GM21737 (cell line): ENCODE results near the gene ATE1.
"Not testable (repeated sequence)": the region's sequence is repeated elsewhere in the genome, so short reads cannot be mapped to it uniquely, and the experiment has no call there.

Experiments used
- ATAC-seq: cut with Tn5 transposase; IDR thresholded peaks from one replicate; pipeline ENCODE4 v1.9.1; 2021; ENCODE audit warnings: mild to moderate bottlenecking, moderate library complexity; ENCODE audit not compliant: unreplicated experiment

ATE1 gene

DNA sequence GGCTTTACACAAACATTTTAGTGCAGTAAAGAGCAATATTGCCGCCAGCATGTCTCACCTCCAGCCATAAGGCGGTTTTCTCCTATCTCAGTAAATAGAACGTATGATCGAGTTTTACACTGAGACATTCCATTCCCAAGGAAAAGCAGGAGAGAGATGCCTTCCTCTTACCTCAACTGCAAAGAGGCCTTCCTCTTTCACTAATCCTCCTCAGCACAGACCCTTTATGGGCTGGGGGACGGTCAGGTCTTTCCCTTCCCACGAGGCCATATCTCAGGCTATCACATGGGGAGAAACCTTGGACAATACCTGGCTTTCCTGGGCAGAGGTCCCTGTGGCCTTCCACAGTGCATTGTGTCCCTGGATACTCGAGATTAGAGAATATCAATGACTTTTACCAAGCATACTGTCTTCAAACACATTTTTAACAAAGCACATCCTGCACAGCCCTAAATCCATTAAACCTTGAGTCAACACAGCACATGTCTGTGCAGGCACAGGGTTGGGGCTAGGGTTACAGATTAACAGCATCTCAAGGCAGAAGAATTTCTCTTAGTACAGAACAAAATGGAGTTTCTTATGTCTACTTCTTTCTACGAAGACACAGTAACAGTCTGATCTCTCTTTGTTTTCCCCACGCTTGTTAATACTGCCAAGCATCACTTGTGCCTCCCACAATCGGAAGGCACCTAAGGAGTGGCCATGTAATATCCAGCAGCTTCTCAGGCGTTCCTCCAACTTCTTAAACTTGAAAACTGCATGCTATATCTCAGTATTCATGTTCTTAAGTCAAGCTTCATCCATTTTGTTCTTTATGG, 2.6 kb upstream of the ATE1 start:
- not testable (repeated sequence) for ATAC-seq

- ATAC-seq = not testable (repeated sequence)
Measured at GRCh38 chr10:121929585-121930267, 1.9 kb upstream of the ATE1 start.

DNA sequence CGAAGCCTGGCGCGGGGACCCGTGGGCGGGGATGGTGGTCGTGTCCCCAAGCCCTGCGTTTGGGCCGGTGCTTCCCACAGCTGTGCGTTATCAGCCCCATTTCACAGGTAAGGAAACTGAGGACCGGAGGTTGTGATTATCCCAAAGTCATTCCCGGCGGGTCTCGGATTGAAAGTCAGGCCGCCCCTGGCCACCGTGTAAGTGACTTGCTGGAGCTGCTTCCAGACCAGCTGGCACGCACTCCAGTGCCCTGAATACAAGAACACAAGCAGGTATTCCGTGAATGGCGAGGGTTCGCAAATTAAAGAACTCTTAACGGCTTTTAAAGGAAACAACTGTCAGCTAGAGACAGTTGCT, 675 bp upstream of the ATE1 start:
- ATAC-seq = no peak

- peak; percentile 36 for ATAC-seq
Measured at GRCh38 chr10:121927318-121927840, 452 bp downstream of the ATE1 start.

GRCh38 chr10:121926671-121927317, 1.0 kb downstream of the ATE1 start:
- ATAC-seq = no peak

GRCh38 chr10:121926157-121926556, 1.7 kb downstream of the ATE1 start:
- ATAC-seq = no peak

- ATAC-seq = no peak
Measured at GRCh38 chr10:121921238-121921931, 6.4 kb downstream of the ATE1 start.

- ATAC-seq = no peak
Measured at GRCh38 chr10:121919666-121920065, 8.2 kb downstream of the ATE1 start.

DNA sequence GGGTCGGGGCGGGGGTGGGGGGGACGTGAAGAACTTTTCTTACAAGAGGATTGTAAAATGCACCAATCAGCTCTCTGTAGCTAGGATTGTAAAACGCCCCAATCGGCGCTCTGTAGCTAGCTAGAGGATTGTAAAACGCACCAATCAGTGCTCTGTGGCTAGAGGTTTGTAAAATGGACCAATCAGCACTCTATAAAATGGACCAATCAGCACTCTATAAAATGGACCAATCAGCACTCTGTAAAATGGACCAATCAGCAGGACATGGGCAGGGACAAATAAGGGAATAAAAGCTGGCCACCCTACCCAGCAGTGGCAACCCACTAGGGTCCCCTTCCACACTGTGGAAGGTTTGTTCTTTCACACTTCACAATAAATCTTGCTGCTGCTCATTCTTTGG, 9.0 kb downstream of the ATE1 start:
- not testable (repeated sequence) for ATAC-seq

GRCh38 chr10:121914661-121915060, 13.2 kb downstream of the ATE1 start:
- ATAC-seq = no peak

DNA sequence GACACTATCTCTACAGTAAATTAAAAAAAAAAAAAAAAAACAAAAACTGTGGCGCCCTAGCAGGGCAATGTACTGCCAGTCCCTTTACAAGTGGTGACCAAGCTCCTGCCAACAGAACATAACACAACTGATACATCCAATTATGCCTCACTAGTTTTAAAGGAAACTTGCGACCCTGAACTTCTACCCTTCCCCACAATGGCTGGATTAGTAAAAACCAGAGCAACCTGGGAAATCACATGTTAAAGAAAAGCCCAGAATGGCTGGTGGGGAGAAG, 16.5 kb downstream of the ATE1 start:
- no peak for ATAC-seq

DNA sequence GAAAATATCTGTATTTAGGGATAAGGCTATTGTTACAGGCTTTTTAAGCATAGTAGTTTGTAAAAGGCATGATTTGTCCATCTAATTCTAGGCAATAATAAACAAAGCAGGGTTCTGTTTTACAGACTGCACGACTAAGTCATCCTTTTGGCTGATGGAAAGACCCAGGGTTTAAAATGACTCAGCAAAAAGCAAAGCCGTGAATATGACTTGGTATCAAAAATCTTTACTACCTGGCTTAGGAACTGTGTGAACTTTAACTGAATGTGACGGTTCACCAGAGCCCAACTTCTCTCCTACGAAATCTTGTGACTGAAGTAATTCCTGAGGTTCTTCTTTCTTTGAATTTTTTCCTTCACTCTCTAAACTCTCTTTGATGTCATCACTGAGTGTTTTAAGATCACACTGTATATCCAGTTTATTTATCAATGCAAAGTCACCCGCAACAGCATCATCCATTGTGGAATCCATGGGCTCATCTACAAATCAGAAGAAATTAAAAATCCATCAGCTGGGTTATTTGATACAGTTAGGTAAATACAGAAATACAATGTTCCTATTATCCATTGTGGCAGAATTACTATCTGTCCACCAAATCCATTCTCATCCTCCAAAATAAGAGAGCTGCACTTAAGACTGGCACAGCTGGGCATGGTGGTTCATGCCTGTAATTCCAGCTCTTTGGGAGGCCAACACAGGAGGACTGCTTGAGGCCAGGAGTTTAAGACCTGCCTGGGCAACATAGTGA, 17.0 kb downstream of the ATE1 start:
- ATAC-seq = no peak

GRCh38 chr10:121904888-121905287, 22.9 kb downstream of the ATE1 start:
- no peak for ATAC-seq

GRCh38 chr10:121900443-121901174, 27.2 kb downstream of the ATE1 start:
- peak; percentile 71 for ATAC-seq

- no peak for ATAC-seq
Measured at GRCh38 chr10:121899727-121900126, 28.1 kb downstream of the ATE1 start.

DNA sequence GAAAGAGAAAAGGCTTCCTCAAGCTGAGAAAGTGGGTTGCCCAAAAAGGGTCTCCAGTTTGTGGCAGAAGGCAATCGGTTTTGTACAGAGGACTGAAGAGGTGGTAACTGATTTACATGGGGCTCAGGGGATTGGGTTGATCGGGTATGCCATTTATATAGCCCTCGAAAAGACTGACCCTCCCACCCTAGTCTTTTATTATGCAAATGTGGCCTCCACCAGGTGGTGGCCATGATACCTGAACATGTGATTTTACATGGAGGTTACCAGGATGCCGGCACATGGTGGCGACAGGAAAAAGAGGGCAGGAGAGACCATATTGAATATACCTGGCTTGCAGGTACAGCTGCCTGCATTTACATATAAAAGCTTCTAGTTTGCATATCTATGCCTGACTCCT, 36.7 kb downstream of the ATE1 start:
- ATAC-seq = no peak

DNA sequence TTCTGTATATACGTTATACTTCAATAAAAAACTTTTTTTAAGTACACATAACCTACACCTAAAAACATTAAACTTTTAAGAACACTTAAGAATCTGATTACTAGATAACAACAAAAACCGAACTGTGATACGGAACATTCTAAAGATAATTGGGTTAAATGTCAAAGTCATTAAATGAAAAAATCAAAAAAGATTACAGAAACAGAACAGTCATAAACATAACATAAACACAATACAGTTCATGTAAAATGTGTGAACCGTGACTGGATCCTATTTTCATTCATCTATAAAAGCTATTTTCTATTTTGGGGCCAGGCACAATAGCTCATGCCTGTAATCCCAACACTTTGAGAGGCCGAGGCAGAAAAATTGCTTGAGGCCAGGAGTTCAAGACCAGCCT, 38.6 kb downstream of the ATE1 start:
- ATAC-seq = no peak

DNA sequence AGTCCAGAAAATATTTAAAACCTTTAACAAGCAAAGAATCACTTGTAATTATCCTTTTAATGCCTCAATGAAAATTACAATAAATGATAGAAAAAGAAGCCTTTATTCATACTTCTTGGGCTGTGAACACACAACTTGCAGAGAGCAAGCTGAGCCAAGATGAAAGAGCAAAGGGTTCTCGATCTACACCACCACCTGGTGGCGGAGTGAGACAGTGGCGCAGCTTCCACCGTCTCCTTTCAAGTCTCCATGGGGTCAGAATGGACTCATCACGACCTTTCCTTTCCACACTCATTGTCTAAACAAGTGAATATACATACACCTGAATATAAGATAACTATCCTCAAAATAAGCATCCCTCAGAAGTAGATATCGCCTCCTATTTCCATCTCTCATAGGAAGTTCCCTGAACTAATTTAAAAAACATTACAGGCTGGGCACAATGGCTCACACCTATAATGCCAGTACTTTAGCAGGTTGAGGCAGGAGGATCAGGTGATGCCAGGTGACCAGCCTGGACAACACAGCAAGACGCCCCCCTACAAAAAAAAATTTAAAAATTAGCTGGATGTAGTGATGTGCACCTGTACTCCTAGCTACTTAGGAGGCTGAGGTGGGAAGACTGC, 40.7 kb downstream of the ATE1 start:
- peak; percentile 68 for ATAC-seq

- ATAC-seq = no peak
Measured at GRCh38 chr10:121886181-121886580, 41.6 kb downstream of the ATE1 start.

DNA sequence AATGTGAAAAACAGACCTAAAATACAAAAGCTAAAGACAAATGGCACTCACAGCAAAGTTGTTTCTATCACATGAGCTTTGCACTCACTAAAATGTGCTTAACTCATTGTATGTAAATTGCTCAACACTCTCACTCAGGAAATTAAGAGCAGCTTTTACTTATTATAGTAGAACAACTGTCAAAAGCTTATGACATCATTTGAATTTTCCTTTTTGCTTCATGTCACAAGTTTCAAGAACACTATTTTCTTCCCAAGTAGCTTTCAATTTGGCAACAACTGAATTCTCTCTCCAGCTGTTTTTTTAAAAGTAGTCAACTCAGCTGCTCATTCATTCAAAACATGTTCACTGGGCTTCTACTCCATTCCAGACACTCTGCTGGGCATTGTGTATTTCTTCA, 46.9 kb downstream of the ATE1 start:
- no peak for ATAC-seq
